Stimulated activated naive CD4-positive, alpha-beta T cell treated with Interleukin-2 at 50 U/mL for 16 hours (primary cell): ENCODE results near the gene CDH23.

Experiments
- DNase-seq: peaks from one replicate; lab custom pipeline; 2025; lab: John Stamatoyannopoulos, UW

Gene CDH23

GRCh38 chr10:71423250-71423649 is 26.5 kb downstream of the CDH23 start:
- no peak for DNase-seq

DNA sequence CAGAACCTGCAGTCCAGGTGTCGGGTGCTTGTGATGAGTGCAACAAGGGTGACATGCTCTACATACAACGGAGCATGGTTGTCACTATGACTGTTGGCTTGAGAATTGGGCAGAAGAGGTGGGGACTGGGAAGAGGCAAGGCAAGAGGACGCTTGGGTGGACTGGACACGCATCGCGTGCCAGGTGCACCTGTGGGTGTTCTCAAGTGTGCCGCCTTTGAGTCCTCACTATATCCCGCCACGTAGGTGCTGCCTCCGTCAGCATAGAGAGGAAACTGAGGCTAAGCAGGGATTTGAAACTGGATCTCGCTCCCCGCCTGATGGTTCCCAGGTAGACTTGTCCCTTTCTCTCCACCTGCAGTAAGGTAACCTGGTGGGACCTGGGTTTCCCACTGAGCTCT is 27.2 kb downstream of the CDH23 start:
- no peak for DNase-seq

- no peak for DNase-seq
These were observed 27.9 kb downstream of the CDH23 start for GRCh38 chr10:71424496-71425194.

DNA sequence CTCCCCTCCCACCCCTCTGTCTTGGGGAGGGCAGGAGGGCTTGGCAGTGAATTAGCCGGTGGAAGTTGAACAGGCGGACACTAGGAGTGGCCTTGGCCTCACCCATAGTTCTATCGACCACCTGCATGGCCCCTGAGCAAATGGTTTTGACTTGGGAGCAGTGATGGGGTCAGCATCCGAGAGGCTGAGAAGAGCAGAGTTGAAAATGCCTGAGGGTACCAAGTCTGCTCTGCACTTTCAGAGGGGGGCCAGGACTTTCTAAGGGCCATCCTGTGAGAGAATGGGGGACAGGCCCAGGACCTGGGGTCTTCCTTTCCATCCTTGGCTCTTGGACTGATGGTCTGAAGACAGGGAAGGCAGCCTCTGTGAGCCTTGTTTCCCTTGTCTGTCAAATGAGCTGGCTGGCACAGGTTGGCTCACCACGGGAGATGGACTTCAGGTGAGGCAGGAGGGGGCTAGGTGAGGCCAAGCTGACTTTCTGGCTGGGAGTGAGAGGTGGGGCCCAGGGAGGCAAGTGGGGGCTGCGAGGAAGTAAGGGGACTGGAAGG is 29.4 kb downstream of the CDH23 start:
- no peak for DNase-seq

GRCh38 chr10:71427246-71427645 is 30.5 kb downstream of the CDH23 start:
- no peak for DNase-seq

DNA sequence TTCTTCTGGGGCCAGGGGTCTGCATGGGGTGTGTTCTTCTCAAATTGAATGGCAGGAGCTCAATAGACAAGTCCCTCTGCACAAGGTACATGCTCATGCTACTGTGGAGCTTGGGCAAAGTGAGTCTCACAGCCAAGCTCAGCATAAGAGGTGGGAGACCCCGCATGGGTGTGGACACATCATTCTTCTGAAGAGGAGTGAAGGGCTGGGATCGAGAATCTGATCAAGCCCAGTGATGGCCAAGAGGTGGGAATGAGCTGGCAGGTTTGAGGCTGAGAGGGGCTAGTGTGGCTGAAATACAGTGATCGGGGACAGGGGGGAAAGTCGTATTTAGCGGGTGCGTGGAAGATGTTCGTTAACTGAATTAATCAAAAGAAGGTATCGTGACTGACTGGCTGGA is 32.6 kb downstream of the CDH23 start:
- no peak for DNase-seq

DNA sequence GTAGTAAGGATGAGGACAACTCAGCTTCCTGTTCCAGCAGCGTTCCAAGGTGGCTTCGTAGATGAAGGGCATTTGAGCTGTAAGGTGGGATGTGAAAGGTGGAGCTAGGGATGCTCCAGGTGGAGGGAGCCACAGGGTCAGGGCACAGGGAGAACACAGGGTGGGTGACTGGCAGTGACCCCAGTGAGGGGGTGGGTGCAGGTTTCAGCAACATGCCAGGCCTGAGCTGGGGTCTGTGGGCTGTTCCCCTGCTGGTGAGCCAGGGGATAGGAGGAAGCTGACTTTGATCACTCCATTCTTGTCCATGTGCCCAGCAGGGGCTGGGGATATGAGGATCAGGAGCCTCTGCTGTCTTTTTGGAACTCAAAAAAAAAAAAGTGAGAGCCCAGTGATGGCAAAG is 33.2 kb downstream of the CDH23 start:
- no peak for DNase-seq

DNA sequence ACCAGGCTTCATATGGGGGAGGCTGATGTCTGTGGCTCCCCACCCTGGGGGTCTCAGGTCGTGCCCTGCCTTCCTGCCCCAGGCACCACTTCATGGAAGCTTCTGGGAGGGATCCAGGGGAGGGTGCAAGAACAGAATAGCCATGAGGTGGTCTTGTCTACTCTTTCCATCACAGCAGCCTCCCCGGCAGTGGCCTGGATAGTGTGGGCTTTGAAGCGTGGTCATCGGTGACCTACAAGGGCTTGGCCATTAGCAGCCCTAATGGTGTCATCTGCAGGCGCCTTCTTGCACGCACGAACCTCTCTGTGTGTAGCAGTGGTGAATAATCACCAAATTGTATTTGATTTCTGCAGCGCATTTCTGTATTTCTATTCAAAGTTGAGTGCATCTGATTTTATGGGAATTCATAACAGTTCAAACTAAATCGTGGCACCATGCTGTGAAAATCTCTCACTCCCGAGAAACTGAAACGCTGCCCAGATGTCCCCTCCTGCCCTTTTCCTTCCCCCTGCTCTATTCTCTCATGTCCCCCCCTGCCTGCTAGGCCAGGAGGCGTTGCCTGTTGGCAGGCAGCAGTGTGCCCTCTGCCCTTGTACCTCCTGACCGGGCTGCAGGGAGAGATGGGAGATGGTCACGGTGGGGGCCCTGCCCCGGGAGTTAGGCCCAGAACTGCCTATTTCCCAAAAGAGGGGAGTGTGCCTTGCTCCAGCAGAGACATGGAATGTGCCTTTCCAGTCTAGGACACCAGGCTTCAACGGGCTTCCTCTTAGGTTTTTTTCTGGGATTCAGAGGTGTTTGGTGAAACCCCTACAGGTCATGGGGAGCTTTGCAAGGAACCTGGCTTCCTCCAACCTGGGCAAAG is 34.8 kb downstream of the CDH23 start:
- no peak for DNase-seq

DNA sequence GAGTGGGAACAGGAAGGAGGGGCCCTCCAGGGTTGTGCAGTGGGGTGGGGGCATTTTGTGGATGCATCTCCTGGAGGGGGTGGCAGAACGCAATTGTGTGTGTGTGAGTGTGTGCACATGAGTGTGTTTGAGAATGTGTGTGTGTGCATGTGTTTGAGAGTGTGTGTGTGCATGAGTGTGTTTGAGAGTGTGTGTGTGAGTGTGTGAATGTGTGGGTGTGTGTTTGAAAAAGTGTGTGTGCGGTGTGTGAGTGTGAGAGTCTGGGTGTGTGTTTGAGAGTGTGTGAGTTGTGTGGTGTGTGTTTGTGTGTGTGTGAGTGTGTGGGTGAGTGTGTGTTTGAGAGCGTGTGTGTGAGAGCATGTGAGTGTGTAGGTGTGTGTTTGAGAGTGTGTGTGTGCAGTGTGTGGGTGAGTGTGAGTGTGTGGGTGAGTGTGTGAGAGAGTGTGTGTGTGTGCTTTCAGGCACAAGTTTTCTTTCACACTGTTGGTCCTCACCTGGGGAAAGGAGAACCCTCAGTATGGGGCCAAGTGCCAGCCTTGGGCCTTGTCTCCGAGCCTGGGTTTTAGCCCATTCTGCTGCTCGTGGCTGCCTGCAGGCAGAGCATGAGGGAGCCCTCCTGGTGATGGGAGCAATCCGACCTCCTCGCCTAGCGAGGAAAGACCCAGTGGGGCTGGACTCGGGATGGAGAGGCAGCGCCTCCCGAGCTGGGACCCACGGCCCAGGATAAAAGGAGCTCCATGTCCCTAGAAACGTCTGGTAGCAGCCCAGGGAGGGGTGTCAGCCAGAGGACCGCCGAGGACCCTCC is 35.6 kb downstream of the CDH23 start:
- no peak for DNase-seq

DNA sequence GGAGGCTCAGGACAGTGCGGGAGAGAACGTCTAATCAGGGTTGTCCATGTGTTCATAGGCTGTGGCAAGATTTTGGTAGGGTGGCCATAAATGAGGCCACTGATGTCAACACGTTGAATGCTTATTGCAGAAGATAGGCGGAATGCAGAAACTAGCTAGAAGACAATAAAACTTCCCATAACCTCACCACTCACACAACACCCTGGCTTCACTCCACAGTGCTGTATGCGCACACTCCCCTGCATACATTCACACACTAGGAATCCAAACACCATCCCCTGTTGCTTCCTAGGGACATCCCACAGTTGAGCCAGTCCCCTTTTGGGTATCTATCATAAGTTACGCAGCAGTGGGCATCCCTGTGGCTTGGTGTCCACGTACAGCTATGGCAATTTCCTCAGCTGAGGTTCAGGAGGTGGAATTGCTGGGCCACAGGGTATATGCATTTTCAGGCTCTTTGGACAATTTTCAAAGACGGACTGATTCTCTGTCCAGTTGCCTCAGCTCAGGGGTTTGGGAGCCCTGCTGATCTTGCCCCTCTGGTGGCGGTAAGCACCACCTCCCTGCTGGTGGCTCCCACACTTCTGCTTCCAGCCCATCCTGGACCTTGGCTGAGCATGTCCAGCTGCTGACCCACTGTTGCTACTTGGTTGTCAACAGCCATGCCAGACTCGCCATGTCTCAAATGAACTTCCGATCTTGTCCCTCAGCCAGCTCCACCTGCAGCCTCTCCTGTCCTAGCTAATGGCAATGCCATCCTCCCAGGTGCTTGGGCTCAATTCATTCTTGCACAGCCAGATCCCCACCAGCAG is 36.4 kb downstream of the CDH23 start:
- DNase-seq, result no peak

DNA sequence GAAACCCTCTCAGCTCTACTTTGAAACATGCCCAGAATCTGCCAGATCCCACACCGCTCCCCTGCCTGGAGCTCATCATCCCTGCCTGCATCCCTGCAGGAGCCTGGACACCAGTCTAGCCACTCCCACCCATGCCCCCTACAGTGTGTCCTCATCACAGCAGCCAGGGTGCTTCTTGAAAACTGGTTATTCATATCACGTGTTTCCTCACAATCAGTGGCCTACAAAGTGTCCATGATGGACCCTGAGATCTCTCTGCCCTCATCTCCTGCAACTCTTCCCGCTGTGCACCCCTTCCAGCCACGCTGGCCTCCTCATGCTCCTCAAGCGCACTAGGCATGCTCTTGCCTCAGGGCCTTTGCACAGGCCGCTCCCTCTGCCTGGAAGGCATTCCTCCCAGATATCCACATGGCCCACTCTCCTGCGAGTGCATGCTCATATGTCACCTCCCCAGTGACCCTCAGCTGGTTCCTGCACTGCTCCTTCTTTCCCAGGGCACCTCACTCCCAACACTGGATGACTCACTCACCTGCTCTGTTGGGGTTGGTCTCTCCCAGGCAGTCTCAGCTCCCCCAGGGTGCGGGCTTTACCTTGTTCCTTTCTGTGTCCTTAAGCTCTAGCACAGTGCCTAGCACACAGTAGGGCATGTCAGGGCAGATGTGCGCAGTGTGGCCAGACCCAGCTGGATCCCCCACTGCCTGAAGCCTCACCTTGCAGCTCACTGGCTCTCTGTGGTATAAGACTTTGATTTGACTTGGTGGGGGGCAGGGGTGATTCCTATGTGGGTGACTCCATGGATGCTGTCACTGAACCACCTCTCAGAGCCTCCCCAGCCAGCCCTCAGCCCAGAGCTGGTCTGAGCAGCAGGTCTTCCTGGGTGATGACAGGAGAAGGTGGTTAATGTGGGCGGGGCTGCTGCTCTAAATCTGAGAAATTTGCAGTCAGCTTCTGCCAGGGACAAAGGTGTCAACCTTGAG is 37.3 kb downstream of the CDH23 start:
- no peak for DNase-seq

GRCh38 chr10:71434760-71435394 is 38.2 kb downstream of the CDH23 start:
- no peak for DNase-seq

DNA sequence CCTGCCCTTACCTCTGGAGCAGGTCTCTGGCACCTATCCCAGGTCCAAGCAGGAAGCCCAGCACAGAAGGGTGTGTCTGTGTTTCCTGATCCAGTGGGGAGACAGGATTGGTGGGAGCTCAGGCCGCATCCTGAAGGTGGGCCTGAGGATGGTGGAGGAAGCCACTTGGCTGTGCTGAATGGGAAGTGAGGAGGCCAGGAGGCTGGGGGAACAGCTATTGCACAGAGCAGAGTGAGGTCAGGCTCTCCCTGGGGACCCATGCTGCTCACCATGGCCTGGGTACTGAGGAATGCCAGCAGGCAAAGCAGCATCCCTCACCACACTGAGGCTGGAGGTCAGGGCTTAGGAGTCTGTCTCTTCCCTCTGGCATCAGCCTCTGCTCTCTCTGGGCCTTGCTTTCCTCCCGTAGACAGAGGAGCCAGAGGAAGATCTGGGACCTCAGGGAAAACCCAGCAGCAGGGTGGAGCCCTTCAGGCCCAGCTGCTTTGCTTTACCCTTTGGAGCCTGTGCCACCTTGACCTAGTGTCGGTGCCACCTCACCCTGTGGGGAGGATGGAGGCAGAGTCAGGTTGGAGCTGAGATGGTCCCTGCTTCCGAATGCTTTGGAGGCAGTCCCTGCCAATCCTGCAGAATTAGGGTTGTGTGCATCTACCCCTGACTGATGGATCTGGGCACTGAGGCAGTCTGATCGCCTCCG is 39.0 kb downstream of the CDH23 start:
- no peak for DNase-seq

- no peak for DNase-seq
These were observed 39.8 kb downstream of the CDH23 start for GRCh38 chr10:71436268-71437125.

GRCh38 chr10:71437537-71438092 is 40.9 kb downstream of the CDH23 start:
- no peak for DNase-seq

DNA sequence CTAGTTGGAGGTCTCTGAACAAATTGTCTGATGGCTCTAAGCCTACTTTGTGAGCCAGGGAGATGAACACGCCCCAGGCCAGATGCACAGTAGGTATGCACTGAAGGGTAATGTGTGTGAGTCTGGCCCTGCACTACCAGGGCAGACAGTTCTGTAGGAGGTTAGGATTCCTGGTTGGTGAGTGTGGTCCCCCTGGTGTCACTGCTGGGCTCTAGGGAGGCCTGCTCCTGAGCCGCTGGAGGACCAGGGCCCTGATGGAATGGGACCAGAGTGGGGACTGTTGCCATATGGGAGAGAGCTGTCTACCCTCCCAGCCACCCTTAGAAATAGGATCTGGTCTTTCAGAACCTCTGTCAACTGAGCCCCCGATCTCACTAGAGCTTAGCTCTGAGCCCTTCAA is 42.0 kb downstream of the CDH23 start:
- no peak for DNase-seq

GRCh38 chr10:71439670-71440425 is 43.1 kb downstream of the CDH23 start:
- DNase-seq, result no peak
